Activated T-helper 2 cell treated with anti-CD3 and anti-CD28 coated beads, Interferon-gamma antibody, Interleukin-2, Interleukin-4, amounts not matched to agents 10 μg/mL and 5 μg/mL and 100 μg/mL, durations not matched to agents 14 hours and 24 hours and 36 hours (primary cell): ENCODE measurements around the gene PKP3. TPM values are rescaled to one million over a fixed set of nuclear protein-coding genes. Genes with fewer than 3 reads are reported as not detected.
"Not testable (repeated sequence)": the region's sequence is repeated elsewhere in the genome, so short reads cannot be mapped to it uniquely, and the experiment has no call there.

Source experiments
- DNase-seq: peaks from one replicate; pipeline ENCODE4 v3.0.0; 2021; ENCODE audit warnings: low spot score
- H3K27ac Mint-ChIP-seq: one replicate; pipeline ENCODE4 v1.8.0; 2021; ENCODE audit warnings: mixed read lengths
- H3K27me3 Mint-ChIP-seq: one replicate; pipeline ENCODE4 v1.8.0; 2021; ENCODE audit warnings: low read depth, mixed read lengths
- H3K36me3 Mint-ChIP-seq: one replicate; pipeline ENCODE4 v1.8.0; 2021; ENCODE audit warnings: low read depth, mixed read lengths
- H3K4me1 Mint-ChIP-seq: one replicate; pipeline ENCODE4 v1.8.0; 2021; ENCODE audit warnings: low read depth, mixed read lengths
- H3K4me3 Mint-ChIP-seq: one replicate; pipeline ENCODE4 v1.8.0; 2021; ENCODE audit warnings: low read depth, mild to moderate bottlenecking, moderate library complexity, mixed read lengths
- H3K9me3 Mint-ChIP-seq: one replicate; pipeline ENCODE4 v1.8.0; 2021; ENCODE audit warnings: mixed read lengths
- intact Hi-C: fragments of 100-400 bp; cut with micrococcal nuclease; formaldehyde crosslinking; loops from one replicate; pipeline ENCODE4 v1.15.1; 2023
- total RNA-seq: library from RNA; stranded (reverse); gene quantifications from 2 replicates; pipeline ENCODE4 v1.2.3, GENCODE V29; 2022

Gene PKP3
- total RNA-seq, 1 donor from 2014 or later, result not detected

GRCh38 chr11:431921-432320 lies 37.9 kb downstream of the PKP3 start:
- Mint-ChIP-seq H3K9me3 (no peaks in the 10 kb centered on the region), H3K4me1 (no peaks in the 10 kb centered on the region), H3K4me3 (no peak overlapping the region), H3K36me3 (peaks cover 8% of the 10 kb centered on the region), H3K27ac (no peak overlapping the region), H3K27me3 (no peaks in the 10 kb centered on the region)
- no peak for DNase-seq
- intact Hi-C loops, result no loop called here

- no peak overlapping the region for H3K4me3 Mint-ChIP-seq
- no peaks in the 10 kb centered on the region for H3K9me3 Mint-ChIP-seq
- no peak overlapping the region for H3K27ac Mint-ChIP-seq
- H3K27me3 Mint-ChIP-seq, result no peaks in the 10 kb centered on the region
- DNase-seq, result no peak
- H3K36me3 Mint-ChIP-seq, result peaks cover 4% of the 10 kb centered on the region
- peaks cover 2% of the 10 kb centered on the region for H3K4me1 Mint-ChIP-seq
- intact Hi-C loops, result no loop called here
These were observed 38.6 kb downstream of the PKP3 start for GRCh38 chr11:432501-433100.

GRCh38 chr11:433111-433510 lies 39.1 kb downstream of the PKP3 start:
- DNase-seq, result no peak
- Mint-ChIP-seq H3K4me3 (no peak overlapping the region), H3K4me1 (peaks cover 2% of the 10 kb centered on the region), H3K9me3 (no peaks in the 10 kb centered on the region), H3K27me3 (no peaks in the 10 kb centered on the region), H3K27ac (no peak overlapping the region), H3K36me3 (peaks cover 3% of the 10 kb centered on the region)
- intact Hi-C loops, result no loop called here

DNA sequence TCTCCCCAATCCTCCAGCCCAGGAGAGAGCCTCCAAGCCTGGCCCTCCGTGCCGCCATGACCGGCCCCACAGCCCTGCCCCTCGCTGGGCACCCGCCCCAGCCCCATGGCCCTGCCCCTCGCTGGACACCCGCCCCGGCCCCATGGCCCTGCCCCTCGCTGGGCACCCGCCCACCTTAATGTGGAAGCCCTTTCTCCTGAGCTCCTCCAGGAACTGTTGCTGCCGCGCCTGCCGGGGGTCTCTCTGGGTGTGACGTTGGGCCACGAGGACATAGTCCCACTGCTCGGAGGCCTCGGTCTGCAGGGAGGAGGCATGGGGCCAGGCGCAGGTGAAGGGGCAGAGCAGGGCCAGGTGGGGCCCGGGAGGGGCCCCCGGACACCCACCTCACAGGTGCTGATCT lies 39.6 kb downstream of the PKP3 start:
- DNase-seq, result no peak
- Mint-ChIP-seq H3K27ac (no peak overlapping the region), H3K27me3 (no peaks in the 10 kb centered on the region), H3K4me3 (no peak overlapping the region), H3K4me1 (peaks cover 2% of the 10 kb centered on the region), H3K9me3 (no peaks in the 10 kb centered on the region), H3K36me3 (peaks cover 3% of the 10 kb centered on the region)
- intact Hi-C loops, result no loop called here

GRCh38 chr11:434496-434895 lies 40.5 kb downstream of the PKP3 start:
- Mint-ChIP-seq H3K4me3 (no peak overlapping the region), H3K4me1 (peaks cover 4% of the 10 kb centered on the region), H3K27ac (no peak overlapping the region), H3K36me3 (peaks cover under 1% of the 10 kb centered on the region), H3K9me3 (no peaks in the 10 kb centered on the region), H3K27me3 (no peaks in the 10 kb centered on the region)
- intact Hi-C loops, result no loop called here
- DNase-seq, result no peak

- DNase-seq, H3K36me3 Mint-ChIP-seq, H3K27ac Mint-ChIP-seq, H3K9me3 Mint-ChIP-seq, intact Hi-C loops, H3K27me3 Mint-ChIP-seq, H3K4me3 Mint-ChIP-seq: not testable (repeated sequence)
- peaks cover 11% of the 10 kb centered on the region for H3K4me1 Mint-ChIP-seq
These were observed 41.2 kb downstream of the PKP3 start for GRCh38 chr11:434999-435740.

GRCh38 chr11:437228-437870 lies 43.3 kb downstream of the PKP3 start:
- no peak for DNase-seq
- Mint-ChIP-seq H3K4me1 (peaks cover 13% of the 10 kb centered on the region), H3K36me3 (no peaks in the 10 kb centered on the region), H3K27ac (no peak overlapping the region), H3K27me3 (no peaks in the 10 kb centered on the region), H3K4me3 (no peak overlapping the region), H3K9me3 (no peaks in the 10 kb centered on the region)
- intact Hi-C loops, result no loop called here

DNA sequence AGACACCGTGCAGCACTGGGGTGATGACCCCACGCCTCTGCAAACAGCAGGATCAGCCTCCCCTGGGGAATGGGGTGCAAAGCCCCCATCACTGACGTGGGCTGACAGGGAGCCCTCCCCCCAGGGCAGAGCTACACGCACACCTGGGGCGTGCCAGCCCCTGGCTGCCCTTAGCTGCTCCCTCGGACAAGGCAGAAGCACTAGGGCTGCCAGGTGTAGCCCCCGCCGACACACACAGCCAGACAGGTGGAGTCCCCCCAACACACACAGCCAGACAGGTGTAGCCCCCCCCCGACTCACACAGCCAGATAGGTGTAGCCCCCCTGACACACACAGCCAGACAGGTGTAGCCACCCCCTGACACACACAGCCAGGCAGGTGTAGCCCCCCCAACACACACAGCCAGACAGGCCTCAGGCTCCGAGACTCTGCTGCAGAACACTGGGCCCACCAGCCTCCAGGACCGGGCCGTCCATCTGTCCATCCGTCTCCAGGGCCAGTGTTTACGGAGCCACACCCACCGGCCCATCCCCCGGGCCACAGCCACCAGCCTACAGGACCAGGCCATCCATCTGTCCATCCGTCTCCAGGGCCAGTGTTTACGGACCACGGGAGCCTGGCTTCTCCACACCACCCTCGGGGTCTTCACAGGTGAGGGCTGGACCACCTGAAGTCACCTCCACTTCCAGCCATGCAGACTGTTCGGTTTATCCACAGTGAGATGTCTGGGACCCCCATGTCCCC lies 44.3 kb downstream of the PKP3 start:
- Mint-ChIP-seq H3K27ac (no peak overlapping the region), H3K27me3 (no peaks in the 10 kb centered on the region), H3K36me3 (no peaks in the 10 kb centered on the region)

GRCh38 chr11:439315-440064 lies 45.5 kb downstream of the PKP3 start:
- DNase-seq, result no peak
- Mint-ChIP-seq H3K4me3 (peak overlapping the region; percentile 41), H3K4me1 (peaks cover 13% of the 10 kb centered on the region), H3K27ac (no peak overlapping the region), H3K9me3 (no peaks in the 10 kb centered on the region), H3K36me3 (no peaks in the 10 kb centered on the region), H3K27me3 (peaks cover 3% of the 10 kb centered on the region)
- intact Hi-C loops, result no loop called here

More for the DNA sequence above, 44.3 kb downstream of the PKP3 start:
- no peak for DNase-seq
- Mint-ChIP-seq H3K4me1 (peaks cover 13% of the 10 kb centered on the region), H3K4me3 (no peak overlapping the region), H3K9me3 (no peaks in the 10 kb centered on the region)
- intact Hi-C loops, result no loop called here

DNA sequence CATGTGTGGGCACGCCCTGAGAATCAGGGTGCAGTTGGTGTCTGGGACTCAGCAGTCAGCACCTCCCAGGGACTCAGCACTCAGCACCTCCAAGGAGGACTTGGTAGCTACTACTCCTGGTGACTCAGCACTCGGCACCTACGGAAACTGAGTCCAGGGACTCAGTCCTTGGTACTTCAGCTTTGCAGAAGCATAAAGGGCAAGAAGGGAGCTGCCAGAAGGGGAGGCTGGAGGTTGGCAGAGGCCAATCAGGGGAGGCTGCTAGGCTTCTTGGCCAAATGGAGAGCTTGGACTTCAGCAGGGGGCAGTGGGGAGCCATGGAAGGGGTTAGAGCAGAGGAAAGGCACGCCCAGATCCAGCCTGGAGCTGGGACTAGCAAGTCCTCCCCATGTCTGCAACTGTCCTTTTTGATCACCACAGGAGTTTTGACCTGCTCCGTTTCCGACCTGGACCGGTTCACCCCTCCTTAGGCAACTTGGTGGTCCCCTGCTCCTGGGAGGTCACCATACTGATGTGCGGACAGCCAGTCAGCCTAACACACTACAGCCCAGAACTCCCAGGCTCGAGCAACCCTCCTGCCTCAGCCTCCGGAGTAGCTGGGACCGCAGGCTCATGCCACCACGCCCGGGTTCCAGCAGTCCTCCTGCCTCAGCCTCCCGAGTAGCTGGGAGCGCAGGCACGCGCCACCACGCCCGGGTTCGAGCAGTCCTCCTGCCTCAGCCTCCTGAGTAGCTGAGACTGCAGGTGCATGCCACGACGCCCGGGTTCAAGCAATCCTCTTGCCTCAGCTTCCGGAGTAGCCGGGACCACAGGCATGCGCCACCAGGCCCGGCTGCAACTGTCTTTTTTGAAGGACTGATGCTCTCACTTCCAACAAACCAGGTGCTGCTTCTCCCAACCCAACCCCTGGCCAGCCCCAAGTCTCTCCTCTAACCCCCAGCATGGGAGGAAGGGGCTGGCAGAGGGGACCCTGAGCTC lies 46.3 kb downstream of the PKP3 start:
- Mint-ChIP-seq H3K4me1 (peaks cover 13% of the 10 kb centered on the region), H3K27me3 (peaks cover 3% of the 10 kb centered on the region), H3K4me3 (peak overlapping the region; percentile 76), H3K9me3 (no peaks in the 10 kb centered on the region), H3K27ac (no peak overlapping the region), H3K36me3 (no peaks in the 10 kb centered on the region)
- intact Hi-C loops, result no loop called here
- no peak for DNase-seq

- no peak for DNase-seq
- peaks cover 3% of the 10 kb centered on the region for H3K27me3 Mint-ChIP-seq
- H3K9me3 Mint-ChIP-seq, result no peaks in the 10 kb centered on the region
- no peak overlapping the region for H3K27ac Mint-ChIP-seq
- no peaks in the 10 kb centered on the region for H3K36me3 Mint-ChIP-seq
- H3K4me3 Mint-ChIP-seq, result peak overlapping the region; percentile 76
- H3K4me1 Mint-ChIP-seq, result peaks cover 13% of the 10 kb centered on the region
- intact Hi-C loops, result no loop called here
These were observed 47.0 kb downstream of the PKP3 start for GRCh38 chr11:441043-441417.
